HepG2 (cell line): ENCODE measurements around the gene RAB3A. TPM values are rescaled to one million over a fixed set of nuclear protein-coding genes. Genes with fewer than 3 reads are reported as not detected.

ENCODE experiments used
- ASH2L ChIP-seq: fragments of 300-600, 200-600 bp; sonication (generic); IDR thresholded peaks from 2 replicates; pipeline ENCODE4 v1.7.0; 2017; ENCODE audit warnings: low read depth, mild to moderate bottlenecking, moderate library complexity, mixed read lengths, low read length; ENCODE audit not compliant: insufficient read length
- HCFC1 ChIP-seq: fragments of 150-350 bp; IDR thresholded peaks from 2 replicates; pipeline ENCODE4 v1.6.1; 2014; ENCODE audit warnings: low read depth, low read length
- IKZF4 ChIP-seq: sonication (generic); formaldehyde crosslinking; IDR thresholded peaks from 2 replicates; pipeline ENCODE4 v1.5.1; 2020; ENCODE audit warnings: borderline replicate concordance, mild to moderate bottlenecking, low read depth, missing genetic modification reagents; ENCODE audit errors: not compliant biosample characterization
- KDM4B ChIP-seq: sonication (generic); formaldehyde crosslinking; IDR thresholded peaks from 2 replicates; pipeline ENCODE4 v1.4.0; 2020; ENCODE audit warnings: missing genetic modification reagents
- ZNF274 ChIP-seq: sonication (generic); formaldehyde crosslinking; IDR thresholded peaks from 2 replicates; pipeline ENCODE4 v1.5.1; 2020; ENCODE audit warnings: mild to moderate bottlenecking, missing genetic modification reagents
- ZNF501 ChIP-seq: sonication (generic); formaldehyde crosslinking; IDR thresholded peaks from 2 replicates; pipeline ENCODE4 v1.5.1; 2020; ENCODE audit warnings: mild to moderate bottlenecking, moderate library complexity, missing genetic modification reagents
- ZNF703 ChIP-seq: sonication (generic); formaldehyde crosslinking; IDR thresholded peaks from 2 replicates; pipeline ENCODE4 v1.5.1; 2020; ENCODE audit warnings: missing genetic modification reagents, mild to moderate bottlenecking, moderate library complexity, borderline replicate concordance
- polyA plus RNA-seq, 8 experiments: library from polyadenylated mRNA; depleted of rRNA in 3 of 8; stranded (reverse) in 7 of 8; unstranded in 1 of 8; fragments of >200 nt; fragmentation: Illumina TruSeq in 4 of 8; extraction: Trizol in 4 of 8; gene quantifications; 2 replicates each; pipeline versions ENCODE4 v1.2.1 to v1.2.3, GENCODE V29; 2011 to 2016; ENCODE audit warnings: low read depth in 4 of 8, missing spikeins in 1 of 8, mixed read lengths in 1 of 8; ENCODE audit not compliant: insufficient read depth in 1 of 8
- total RNA-seq, 5 experiments: library from RNA; depleted of rRNA; stranded (reverse); fragments of >200 nt; fragmentation: Illumina TruSeq; extraction: Trizol; gene quantifications; 2 replicates each; pipeline ENCODE4 v1.2.3, GENCODE V29; 2016; ENCODE audit warnings: low read depth in 1 of 5
- TF ChIP-seq, protein P1 (sequence below): sonication (generic); formaldehyde crosslinking; IDR thresholded peaks from 2 replicates; pipeline ENCODE4 v1.5.1; 2020; ENCODE audit warnings: mild to moderate bottlenecking, missing genetic modification reagents, moderate library complexity
- TF ChIP-seq, protein P2 (sequence below): sonication (generic); formaldehyde crosslinking; IDR thresholded peaks from 2 replicates; pipeline ENCODE4 v1.5.0; 2020; ENCODE audit warnings: mild to moderate bottlenecking, low read depth, missing genetic modification reagents, borderline replicate concordance
- TF ChIP-seq, protein P3 (sequence below): IDR thresholded peaks from 2 replicates; pipeline ENCODE4 v1.6.1; 2016; ENCODE audit warnings: low read depth, borderline replicate concordance

The RAB3A gene
- total and polyA plus RNA-seq, 2 of the 13 experiments (the other 11 are each of a cell fraction or from before 2014, with no cell fraction given), result 0.58 to 0.98 TPM

DNA sequence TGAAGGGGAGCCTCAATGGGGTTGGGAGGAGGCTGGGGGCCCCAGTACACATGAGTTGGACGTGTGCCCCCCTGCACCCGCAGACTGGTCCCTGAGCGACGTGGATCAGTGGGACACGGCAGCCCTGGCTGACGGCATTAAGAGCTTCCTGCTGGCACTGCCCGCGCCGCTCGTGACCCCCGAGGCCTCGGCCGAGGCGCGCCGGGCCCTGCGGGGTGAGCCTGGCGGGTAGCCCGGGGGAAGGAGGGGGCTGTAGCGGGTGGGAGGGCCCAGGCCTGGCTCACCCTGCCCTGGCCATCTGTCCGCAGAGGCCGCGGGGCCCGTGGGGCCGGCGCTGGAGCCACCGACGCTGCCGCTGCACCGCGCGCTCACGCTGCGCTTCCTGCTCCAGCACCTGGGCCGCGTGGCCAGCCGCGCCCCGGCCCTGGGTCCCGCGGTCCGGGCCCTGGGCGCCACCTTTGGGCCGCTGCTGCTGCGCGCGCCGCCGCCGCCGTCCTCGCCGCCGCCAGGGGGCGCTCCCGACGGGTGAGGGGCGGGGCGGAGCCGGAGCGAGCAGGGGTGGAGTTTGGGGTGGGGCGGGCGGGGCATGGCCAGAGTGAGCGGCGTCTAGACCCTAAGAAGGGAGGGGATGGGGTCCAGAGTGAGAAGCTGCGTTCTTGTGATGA, 42.7 kb downstream of the RAB3A start (continued):
- TF ChIP-seq, protein P1, sequence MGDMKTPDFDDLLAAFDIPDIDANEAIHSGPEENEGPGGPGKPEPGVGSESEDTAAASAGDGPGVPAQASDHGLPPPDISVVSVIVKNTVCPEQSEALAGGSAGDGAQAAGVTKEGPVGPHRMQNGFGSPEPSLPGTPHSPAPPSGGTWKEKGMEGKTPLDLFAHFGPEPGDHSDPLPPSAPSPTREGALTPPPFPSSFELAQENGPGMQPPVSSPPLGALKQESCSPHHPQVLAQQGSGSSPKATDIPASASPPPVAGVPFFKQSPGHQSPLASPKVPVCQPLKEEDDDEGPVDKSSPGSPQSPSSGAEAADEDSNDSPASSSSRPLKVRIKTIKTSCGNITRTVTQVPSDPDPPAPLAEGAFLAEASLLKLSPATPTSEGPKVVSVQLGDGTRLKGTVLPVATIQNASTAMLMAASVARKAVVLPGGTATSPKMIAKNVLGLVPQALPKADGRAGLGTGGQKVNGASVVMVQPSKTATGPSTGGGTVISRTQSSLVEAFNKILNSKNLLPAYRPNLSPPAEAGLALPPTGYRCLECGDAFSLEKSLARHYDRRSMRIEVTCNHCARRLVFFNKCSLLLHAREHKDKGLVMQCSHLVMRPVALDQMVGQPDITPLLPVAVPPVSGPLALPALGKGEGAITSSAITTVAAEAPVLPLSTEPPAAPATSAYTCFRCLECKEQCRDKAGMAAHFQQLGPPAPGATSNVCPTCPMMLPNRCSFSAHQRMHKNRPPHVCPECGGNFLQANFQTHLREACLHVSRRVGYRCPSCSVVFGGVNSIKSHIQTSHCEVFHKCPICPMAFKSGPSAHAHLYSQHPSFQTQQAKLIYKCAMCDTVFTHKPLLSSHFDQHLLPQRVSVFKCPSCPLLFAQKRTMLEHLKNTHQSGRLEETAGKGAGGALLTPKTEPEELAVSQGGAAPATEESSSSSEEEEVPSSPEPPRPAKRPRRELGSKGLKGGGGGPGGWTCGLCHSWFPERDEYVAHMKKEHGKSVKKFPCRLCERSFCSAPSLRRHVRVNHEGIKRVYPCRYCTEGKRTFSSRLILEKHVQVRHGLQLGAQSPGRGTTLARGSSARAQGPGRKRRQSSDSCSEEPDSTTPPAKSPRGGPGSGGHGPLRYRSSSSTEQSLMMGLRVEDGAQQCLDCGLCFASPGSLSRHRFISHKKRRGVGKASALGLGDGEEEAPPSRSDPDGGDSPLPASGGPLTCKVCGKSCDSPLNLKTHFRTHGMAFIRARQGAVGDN, result 0 out of 2 replicates have a peak, but pooled peaks have one; percentile 37
- TF ChIP-seq HCFC1 (no peak), ZNF703 (CRISPR knock-in tag) (no peak), IKZF4 (no peak), ASH2L (no peak), ZNF501 (CRISPR knock-in tag) (no peak), ZNF274 (CRISPR knock-in tag) (0 out of 2 replicates have a peak, but pooled peaks have one; percentile 3), KDM4B (CRISPR knock-in tag) (no peak)
- TF ChIP-seq, protein P2, sequence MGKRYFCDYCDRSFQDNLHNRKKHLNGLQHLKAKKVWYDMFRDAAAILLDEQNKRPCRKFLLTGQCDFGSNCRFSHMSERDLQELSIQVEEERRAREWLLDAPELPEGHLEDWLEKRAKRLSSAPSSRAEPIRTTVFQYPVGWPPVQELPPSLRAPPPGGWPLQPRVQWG (CRISPR knock-in tag), result no peak
- TF ChIP-seq, protein P3, sequence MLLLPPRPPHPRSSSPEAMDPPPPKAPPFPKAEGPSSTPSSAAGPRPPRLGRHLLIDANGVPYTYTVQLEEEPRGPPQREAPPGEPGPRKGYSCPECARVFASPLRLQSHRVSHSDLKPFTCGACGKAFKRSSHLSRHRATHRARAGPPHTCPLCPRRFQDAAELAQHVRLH, result no peak
